ENCODE results near the gene UBA1. TPM values are rescaled to one million over a fixed set of nuclear protein-coding genes. Genes with fewer than 3 reads are reported as not detected.

The UBA1 gene
- total and polyA plus RNA-seq, 2 of the 13 experiments (the other 11 are each of a cell fraction or from before 2014, with no cell fraction given), result 93.3 to 129 TPM

DNA sequence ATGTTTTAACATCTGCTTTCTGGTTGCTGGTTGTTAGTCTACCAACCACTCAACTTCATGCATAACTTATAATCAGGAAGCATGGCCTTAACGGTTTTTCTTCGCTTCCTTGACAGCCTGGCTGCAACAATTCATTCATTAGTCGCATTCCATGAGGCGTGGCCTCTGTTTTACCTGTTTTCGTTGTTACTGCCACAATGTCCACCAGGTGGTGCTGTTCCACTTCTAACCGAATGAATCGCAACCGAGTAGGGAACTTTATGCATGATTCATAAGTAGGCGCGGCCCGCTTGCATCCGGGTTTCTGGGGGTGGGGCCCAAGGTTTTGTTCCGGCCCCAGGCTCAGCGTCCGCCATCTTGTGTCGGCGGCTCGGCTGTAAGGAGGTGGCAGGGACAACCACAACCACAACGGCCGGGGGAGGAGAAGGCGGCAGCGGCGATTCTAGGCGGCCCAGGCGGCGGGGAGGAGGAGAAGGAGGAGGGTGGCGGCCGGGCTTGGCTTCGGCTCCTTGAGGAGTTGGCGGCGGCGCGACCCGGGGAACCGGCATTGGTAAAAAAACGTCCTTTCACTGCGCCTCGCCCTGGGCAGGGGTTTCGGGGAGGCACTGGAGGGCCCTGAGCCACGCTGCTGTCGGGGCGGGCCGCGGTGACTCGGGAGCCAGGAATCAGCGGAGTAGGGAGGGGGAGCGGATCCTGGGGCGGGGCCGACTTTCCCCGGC lies at the start of gene UBA1 (continued):
- TF ChIP-seq, protein P1, sequence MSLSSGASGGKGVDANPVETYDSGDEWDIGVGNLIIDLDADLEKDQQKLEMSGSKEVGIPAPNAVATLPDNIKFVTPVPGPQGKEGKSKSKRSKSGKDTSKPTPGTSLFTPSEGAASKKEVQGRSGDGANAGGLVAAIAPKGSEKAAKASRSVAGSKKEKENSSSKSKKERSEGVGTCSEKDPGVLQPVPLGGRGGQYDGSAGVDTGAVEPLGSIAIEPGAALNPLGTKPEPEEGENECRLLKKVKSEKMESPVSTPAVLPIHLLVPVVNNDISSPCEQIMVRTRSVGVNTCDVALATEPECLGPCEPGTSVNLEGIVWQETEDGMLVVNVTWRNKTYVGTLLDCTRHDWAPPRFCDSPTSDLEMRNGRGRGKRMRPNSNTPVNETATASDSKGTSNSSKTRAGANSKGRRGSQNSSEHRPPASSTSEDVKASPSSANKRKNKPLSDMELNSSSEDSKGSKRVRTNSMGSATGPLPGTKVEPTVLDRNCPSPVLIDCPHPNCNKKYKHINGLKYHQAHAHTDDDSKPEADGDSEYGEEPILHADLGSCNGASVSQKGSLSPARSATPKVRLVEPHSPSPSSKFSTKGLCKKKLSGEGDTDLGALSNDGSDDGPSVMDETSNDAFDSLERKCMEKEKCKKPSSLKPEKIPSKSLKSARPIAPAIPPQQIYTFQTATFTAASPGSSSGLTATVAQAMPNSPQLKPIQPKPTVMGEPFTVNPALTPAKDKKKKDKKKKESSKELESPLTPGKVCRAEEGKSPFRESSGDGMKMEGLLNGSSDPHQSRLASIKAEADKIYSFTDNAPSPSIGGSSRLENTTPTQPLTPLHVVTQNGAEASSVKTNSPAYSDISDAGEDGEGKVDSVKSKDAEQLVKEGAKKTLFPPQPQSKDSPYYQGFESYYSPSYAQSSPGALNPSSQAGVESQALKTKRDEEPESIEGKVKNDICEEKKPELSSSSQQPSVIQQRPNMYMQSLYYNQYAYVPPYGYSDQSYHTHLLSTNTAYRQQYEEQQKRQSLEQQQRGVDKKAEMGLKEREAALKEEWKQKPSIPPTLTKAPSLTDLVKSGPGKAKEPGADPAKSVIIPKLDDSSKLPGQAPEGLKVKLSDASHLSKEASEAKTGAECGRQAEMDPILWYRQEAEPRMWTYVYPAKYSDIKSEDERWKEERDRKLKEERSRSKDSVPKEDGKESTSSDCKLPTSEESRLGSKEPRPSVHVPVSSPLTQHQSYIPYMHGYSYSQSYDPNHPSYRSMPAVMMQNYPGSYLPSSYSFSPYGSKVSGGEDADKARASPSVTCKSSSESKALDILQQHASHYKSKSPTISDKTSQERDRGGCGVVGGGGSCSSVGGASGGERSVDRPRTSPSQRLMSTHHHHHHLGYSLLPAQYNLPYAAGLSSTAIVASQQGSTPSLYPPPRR (CRISPR knock-in tag; IDR thresholded peaks at IDR 0.05; ENCODE audit: borderline replicate concordance), result no peak
- TF ChIP-seq BRD4 (CRISPR knock-in tag; IDR thresholded peaks at IDR 0.05) (no peak), ZNF335 (CRISPR knock-in tag; IDR thresholded peaks at IDR 0.05) (no peak), MYC (CRISPR knock-in tag; IDR thresholded peaks at IDR 0.05; ENCODE audit: borderline replicate concordance) (no peak), RFXANK (CRISPR knock-in tag; IDR thresholded peaks at IDR 0.05) (0 out of 2 replicates have a peak, but pooled peaks have one; percentile 44), ZNF205 (CRISPR knock-in tag; IDR thresholded peaks at IDR 0.05) (no peak), SRY (CRISPR knock-in tag; IDR thresholded peaks at IDR 0.05) (0 out of 2 replicates have a peak, but pooled peaks have one; percentile 17), KDM4B (CRISPR knock-in tag; IDR thresholded peaks at IDR 0.05) (no peak), ZNF607 (CRISPR knock-in tag; IDR thresholded peaks at IDR 0.05; ENCODE audit: borderline replicate concordance) (no peak), MTA1 (CRISPR knock-in tag; IDR thresholded peaks at IDR 0.05; ENCODE audit: borderline replicate concordance) (no peak), ZNF446 (CRISPR knock-in tag; IDR thresholded peaks at IDR 0.05) (no peak), HOXA3 (CRISPR knock-in tag; IDR thresholded peaks at IDR 0.05) (peak; percentile 78; the same call in 1 of the 2 replicates), ZNF496 (CRISPR knock-in tag; IDR thresholded peaks at IDR 0.05; ENCODE audit: insufficient replicate concordance) (no peak), FLYWCH1 (CRISPR knock-in tag; IDR thresholded peaks at IDR 0.05) (no peak)
- TF ChIP-seq, protein P2, sequence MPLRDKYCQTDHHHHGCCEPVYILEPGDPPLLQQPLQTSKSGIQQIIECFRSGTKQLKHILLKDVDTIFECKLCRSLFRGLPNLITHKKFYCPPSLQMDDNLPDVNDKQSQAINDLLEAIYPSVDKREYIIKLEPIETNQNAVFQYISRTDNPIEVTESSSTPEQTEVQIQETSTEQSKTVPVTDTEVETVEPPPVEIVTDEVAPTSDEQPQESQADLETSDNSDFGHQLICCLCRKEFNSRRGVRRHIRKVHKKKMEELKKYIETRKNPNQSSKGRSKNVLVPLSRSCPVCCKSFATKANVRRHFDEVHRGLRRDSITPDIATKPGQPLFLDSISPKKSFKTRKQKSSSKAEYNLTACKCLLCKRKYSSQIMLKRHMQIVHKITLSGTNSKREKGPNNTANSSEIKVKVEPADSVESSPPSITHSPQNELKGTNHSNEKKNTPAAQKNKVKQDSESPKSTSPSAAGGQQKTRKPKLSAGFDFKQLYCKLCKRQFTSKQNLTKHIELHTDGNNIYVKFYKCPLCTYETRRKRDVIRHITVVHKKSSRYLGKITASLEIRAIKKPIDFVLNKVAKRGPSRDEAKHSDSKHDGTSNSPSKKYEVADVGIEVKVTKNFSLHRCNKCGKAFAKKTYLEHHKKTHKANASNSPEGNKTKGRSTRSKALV (CRISPR knock-in tag; IDR thresholded peaks at IDR 0.05), result no peak
- TF ChIP-seq, protein P3, sequence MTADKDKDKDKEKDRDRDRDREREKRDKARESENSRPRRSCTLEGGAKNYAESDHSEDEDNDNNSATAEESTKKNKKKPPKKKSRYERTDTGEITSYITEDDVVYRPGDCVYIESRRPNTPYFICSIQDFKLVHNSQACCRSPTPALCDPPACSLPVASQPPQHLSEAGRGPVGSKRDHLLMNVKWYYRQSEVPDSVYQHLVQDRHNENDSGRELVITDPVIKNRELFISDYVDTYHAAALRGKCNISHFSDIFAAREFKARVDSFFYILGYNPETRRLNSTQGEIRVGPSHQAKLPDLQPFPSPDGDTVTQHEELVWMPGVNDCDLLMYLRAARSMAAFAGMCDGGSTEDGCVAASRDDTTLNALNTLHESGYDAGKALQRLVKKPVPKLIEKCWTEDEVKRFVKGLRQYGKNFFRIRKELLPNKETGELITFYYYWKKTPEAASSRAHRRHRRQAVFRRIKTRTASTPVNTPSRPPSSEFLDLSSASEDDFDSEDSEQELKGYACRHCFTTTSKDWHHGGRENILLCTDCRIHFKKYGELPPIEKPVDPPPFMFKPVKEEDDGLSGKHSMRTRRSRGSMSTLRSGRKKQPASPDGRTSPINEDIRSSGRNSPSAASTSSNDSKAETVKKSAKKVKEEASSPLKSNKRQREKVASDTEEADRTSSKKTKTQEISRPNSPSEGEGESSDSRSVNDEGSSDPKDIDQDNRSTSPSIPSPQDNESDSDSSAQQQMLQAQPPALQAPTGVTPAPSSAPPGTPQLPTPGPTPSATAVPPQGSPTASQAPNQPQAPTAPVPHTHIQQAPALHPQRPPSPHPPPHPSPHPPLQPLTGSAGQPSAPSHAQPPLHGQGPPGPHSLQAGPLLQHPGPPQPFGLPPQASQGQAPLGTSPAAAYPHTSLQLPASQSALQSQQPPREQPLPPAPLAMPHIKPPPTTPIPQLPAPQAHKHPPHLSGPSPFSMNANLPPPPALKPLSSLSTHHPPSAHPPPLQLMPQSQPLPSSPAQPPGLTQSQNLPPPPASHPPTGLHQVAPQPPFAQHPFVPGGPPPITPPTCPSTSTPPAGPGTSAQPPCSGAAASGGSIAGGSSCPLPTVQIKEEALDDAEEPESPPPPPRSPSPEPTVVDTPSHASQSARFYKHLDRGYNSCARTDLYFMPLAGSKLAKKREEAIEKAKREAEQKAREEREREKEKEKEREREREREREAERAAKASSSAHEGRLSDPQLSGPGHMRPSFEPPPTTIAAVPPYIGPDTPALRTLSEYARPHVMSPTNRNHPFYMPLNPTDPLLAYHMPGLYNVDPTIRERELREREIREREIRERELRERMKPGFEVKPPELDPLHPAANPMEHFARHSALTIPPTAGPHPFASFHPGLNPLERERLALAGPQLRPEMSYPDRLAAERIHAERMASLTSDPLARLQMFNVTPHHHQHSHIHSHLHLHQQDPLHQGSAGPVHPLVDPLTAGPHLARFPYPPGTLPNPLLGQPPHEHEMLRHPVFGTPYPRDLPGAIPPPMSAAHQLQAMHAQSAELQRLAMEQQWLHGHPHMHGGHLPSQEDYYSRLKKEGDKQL (CRISPR knock-in tag; IDR thresholded peaks at IDR 0.05; ENCODE audit: low read depth), result no peak
- TF ChIP-seq, protein P4, sequence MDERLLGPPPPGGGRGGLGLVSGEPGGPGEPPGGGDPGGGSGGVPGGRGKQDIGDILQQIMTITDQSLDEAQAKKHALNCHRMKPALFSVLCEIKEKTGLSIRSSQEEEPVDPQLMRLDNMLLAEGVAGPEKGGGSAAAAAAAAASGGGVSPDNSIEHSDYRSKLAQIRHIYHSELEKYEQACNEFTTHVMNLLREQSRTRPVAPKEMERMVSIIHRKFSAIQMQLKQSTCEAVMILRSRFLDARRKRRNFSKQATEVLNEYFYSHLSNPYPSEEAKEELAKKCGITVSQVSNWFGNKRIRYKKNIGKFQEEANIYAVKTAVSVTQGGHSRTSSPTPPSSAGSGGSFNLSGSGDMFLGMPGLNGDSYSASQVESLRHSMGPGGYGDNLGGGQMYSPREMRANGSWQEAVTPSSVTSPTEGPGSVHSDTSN (CRISPR knock-in tag; IDR thresholded peaks at IDR 0.05), result no peak
